M059J (cell line): Measurements from ENCODE around the gene SYCE3. TPM values are rescaled to one million over a fixed set of nuclear protein-coding genes. Genes with fewer than 3 reads are reported as not detected.
A peak's percentile ranks its signal among the peaks of the same experiment; 100 is the strongest.
"Not testable (repeated sequence)": the region's sequence is repeated elsewhere in the genome, so short reads cannot be mapped to it uniquely, and the experiment has no call there.

Experiments used
- DNase-seq: peaks from one replicate; pipeline ENCODE4 v3.0.0-alpha.2; 2012; ENCODE audit warnings: low read depth
- total RNA-seq: library from RNA; depleted of rRNA; stranded (reverse); fragments of >200 nt; shearing (Covaris generic); gene quantifications from 2 replicates; pipeline ENCODE4 v1.2.3, GENCODE V29; 2014; rRNA removed

SYCE3 gene
- not detected in 2 replicates for total RNA-seq

- DNase-seq, result peak; percentile 89
Observed at GRCh38 chr22:50562523-50563412, at the start of gene SYCE3. SYCE3 (minus strand) TSS chr22:50562919; CDS start chr22:50556405, 6,514 bp downstream.

- no peak for DNase-seq
Observed at GRCh38 chr22:50612168-50612527, 49.4 kb upstream of the SYCE3 start.

- no peak for DNase-seq
Observed at GRCh38 chr22:50611341-50612060, 48.8 kb upstream of the SYCE3 start.

GRCh38 chr22:50610581-50610980 lies 47.9 kb upstream of the SYCE3 start:
- no peak for DNase-seq

- no peak for DNase-seq
Observed at GRCh38 chr22:50610041-50610451, 47.3 kb upstream of the SYCE3 start.

GRCh38 chr22:50609599-50609998 lies 46.9 kb upstream of the SYCE3 start:
- no peak for DNase-seq

GRCh38 chr22:50608996-50609395 lies 46.3 kb upstream of the SYCE3 start:
- no peak for DNase-seq

GRCh38 chr22:50608058-50608840 lies 45.5 kb upstream of the SYCE3 start:
- DNase-seq, result not testable (repeated sequence)

GRCh38 chr22:50607659-50608020 lies 44.9 kb upstream of the SYCE3 start:
- no peak for DNase-seq

- DNase-seq, result no peak
Observed at GRCh38 chr22:50606946-50607658, 44.4 kb upstream of the SYCE3 start.

- no peak for DNase-seq
Observed at GRCh38 chr22:50606165-50606945, 43.6 kb upstream of the SYCE3 start.

- DNase-seq, result no peak
Observed at GRCh38 chr22:50605613-50606074, 42.9 kb upstream of the SYCE3 start.

GRCh38 chr22:50605002-50605612 lies 42.4 kb upstream of the SYCE3 start:
- DNase-seq, result no peak

- DNase-seq, result no peak
Observed at GRCh38 chr22:50604256-50605001, 41.7 kb upstream of the SYCE3 start.

- no peak for DNase-seq
Observed at GRCh38 chr22:50603511-50604255, 41.0 kb upstream of the SYCE3 start.

GRCh38 chr22:50602338-50602700 lies 39.6 kb upstream of the SYCE3 start:
- DNase-seq, result no peak

- DNase-seq, result no peak
Observed at GRCh38 chr22:50601669-50602337, 39.1 kb upstream of the SYCE3 start.

GRCh38 chr22:50600967-50601668 lies 38.4 kb upstream of the SYCE3 start:
- DNase-seq, result no peak
